ENCODE measurements around the gene MYO9B.

The MYO9B gene

GRCh38 chr19:17060802-17061201, 14.8 kb upstream of the MYO9B start:
- no peak for DNase-seq

- DNase-seq: no peak
These were observed 14.4 kb upstream of the MYO9B start for GRCh38 chr19:17061205-17061604.

- DNase-seq: no peak
These were observed 13.9 kb upstream of the MYO9B start for GRCh38 chr19:17061691-17062090.

GRCh38 chr19:17063428-17063827, 12.1 kb upstream of the MYO9B start:
- DNase-seq: no peak

- no peak for DNase-seq
These were observed 6.4 kb upstream of the MYO9B start for GRCh38 chr19:17069193-17069592.

- DNase-seq: no peak
These were observed 5.2 kb upstream of the MYO9B start for GRCh38 chr19:17070421-17070820.

- no peak for DNase-seq
These were observed 4.7 kb upstream of the MYO9B start for GRCh38 chr19:17070912-17071311.

GRCh38 chr19:17073869-17074633, 1.5 kb upstream of the MYO9B start:
- DNase-seq: no peak

GRCh38 chr19:17074634-17075034, 943 bp upstream of the MYO9B start:
- no peak for DNase-seq

- peak; percentile 77 for DNase-seq
These were observed 426 bp downstream of the MYO9B start for GRCh38 chr19:17075864-17076542.

GRCh38 chr19:17076543-17076991, 990 bp downstream of the MYO9B start:
- no peak for DNase-seq

GRCh38 chr19:17077447-17078028, 2.0 kb downstream of the MYO9B start:
- DNase-seq: no peak

GRCh38 chr19:17078036-17078919, 2.7 kb downstream of the MYO9B start:
- DNase-seq: no peak

GRCh38 chr19:17078920-17079709, 3.5 kb downstream of the MYO9B start:
- DNase-seq: no peak

GRCh38 chr19:17079710-17080439, 4.3 kb downstream of the MYO9B start:
- DNase-seq: peak; percentile 63

- DNase-seq: no peak
These were observed 4.8 kb downstream of the MYO9B start for GRCh38 chr19:17080440-17080801.

- DNase-seq: no peak
These were observed 6.4 kb downstream of the MYO9B start for GRCh38 chr19:17081672-17082630.

GRCh38 chr19:17086120-17086519, 10.5 kb downstream of the MYO9B start:
- peak; percentile 68 for DNase-seq

GRCh38 chr19:17086834-17087233, 11.3 kb downstream of the MYO9B start:
- no peak for DNase-seq

- no peak for DNase-seq
These were observed 13.0 kb downstream of the MYO9B start for GRCh38 chr19:17088552-17088951.

Data from left hindlimb (tissue), 1 donor.